ENCODE measurements around the gene IQGAP2. TPM values are rescaled to one million over a fixed set of nuclear protein-coding genes. Genes with fewer than 3 reads are reported as not detected.
A peak's percentile ranks its signal among the peaks of the same experiment; 100 is the strongest.

The IQGAP2 gene
- total and polyA plus RNA-seq, 9 of the 15 experiments (the other 6 are each of a cell fraction or from before 2014, with no cell fraction given) = 8.7 to 23.2 (median 17.4) TPM

DNA sequence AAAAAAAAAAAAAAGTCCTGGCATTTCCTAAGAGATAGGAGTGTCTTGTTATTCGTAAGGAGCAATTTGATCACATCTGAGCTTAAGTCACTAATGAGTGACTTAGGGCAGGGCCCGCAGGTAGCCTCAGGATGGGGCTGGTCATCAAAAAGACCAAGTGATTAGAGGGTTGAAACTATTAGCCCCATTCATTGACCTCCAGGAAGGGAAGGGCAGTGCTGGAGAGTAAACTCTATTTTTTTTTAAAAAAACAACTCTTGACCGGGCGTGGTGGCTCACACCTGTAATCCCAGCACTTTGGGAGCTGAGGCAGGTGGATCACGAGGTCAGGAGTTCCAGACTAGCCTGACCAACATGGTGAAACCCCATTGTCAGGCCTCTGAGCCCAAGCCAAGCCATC lies 46.2 kb upstream of the IQGAP2 start:
- Histone ChIP-seq H3K36me3 (ENCODE audit: control insufficient read depth, insufficient read depth, low read length) (no peaks in the 10 kb centered on the region), H3K9me3 (replicated peaks; ENCODE audit: control insufficient read depth, insufficient read depth, low read depth, low read length) (no peaks in the 10 kb centered on the region), H3K9me1 (ENCODE audit: control insufficient read depth, insufficient read depth, low read length) (no peaks in the 10 kb centered on the region), H4K20me1 (replicated peaks; ENCODE audit: control insufficient read depth, insufficient read depth, low read length) (no peaks in the 10 kb centered on the region), H3K79me2 (ENCODE audit: control insufficient read depth, insufficient read depth, low read length) (no peaks in the 10 kb centered on the region), H3K27me3 (ENCODE audit: control insufficient read depth in 2 of 2, insufficient read depth in 2 of 2, low read length in 2 of 2) (no peaks in the 10 kb centered on the region), H3K9ac (ENCODE audit: insufficient read depth in 1 of 2, low read depth in 2 of 2, low read length in 2 of 2) (no peak overlapping the region), H2AFZ (ENCODE audit: low read depth, low read length) (no peak overlapping the region), H3K4me1 (replicated peaks in 1 of 2; ENCODE audit: control insufficient read depth in 2 of 2, insufficient read depth in 2 of 2, low read length in 2 of 2) (no peaks in the 10 kb centered on the region; a peak in 2 of 5 replicates), H3K27ac (ENCODE audit: extremely low read depth, low read depth, low read length) (no peak overlapping the region), H3K4me3 (no peak overlapping the region), H3K4me2 (ENCODE audit: insufficient read depth, low read length) (no peak overlapping the region)
- in situ Hi-C loops (cut with MboI) (no loop called here), intact Hi-C loops (cut with micrococcal nuclease) (no loop called here)
- CTCF ChIA-PET (ENCODE audit: low intra/inter-chr PET ratio) = no interaction called here
- no peak for ATAC-seq
- TF ChIP-seq XRCC3 (IDR thresholded peaks at IDR 0.05) = no peak
- TF ChIP-seq RBBP5 (IDR thresholded peaks at IDR 0.05; ENCODE audit: borderline replicate concordance, insufficient read depth, low read length, poor library complexity, severe bottlenecking) = no peak
- no peak for TF ChIP-seq ZNF780A (CRISPR knock-in tag; IDR thresholded peaks at IDR 0.05)
- TF ChIP-seq ZBTB34 (CRISPR knock-in tag; IDR thresholded peaks at IDR 0.05) = no peak
- TF ChIP-seq NFE2L1 (tag; IDR thresholded peaks at IDR 0.05; ENCODE audit: borderline replicate concordance, low read depth) = no peak
- TF ChIP-seq TCFL5 (CRISPR knock-in tag; conservative IDR thresholded peaks at IDR 0.05) = no peak
- TF ChIP-seq SRSF7 (optimal IDR thresholded peaks at IDR 0.05; ENCODE audit: low read depth, low read length) = no peak
- TF ChIP-seq TBL1XR1 (IDR thresholded peaks at IDR 0.05; ENCODE audit: low read length in 2 of 2) = no peak
- no peak for TF ChIP-seq MBD1 (CRISPR knock-in tag; IDR thresholded peaks at IDR 0.05)
- no peak for TF ChIP-seq MYBL2 (IDR thresholded peaks at IDR 0.05; ENCODE audit: low read depth)
- TF ChIP-seq MYBL2 (CRISPR knock-in tag; IDR thresholded peaks at IDR 0.05; ENCODE audit: borderline replicate concordance) = no peak
- TF ChIP-seq, protein P1, sequence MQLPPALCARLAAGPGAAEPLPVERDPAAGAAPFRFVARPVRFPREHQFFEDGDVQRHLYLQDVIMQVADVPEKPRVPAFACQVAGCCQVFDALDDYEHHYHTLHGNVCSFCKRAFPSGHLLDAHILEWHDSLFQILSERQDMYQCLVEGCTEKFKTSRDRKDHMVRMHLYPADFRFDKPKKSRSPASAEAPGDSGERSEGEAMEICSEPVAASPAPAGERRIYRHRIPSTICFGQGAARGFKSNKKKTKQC (CRISPR knock-in tag; IDR thresholded peaks at IDR 0.05) = no peak
- TF ChIP-seq CBFA2T3 (IDR thresholded peaks at IDR 0.05) = no peak
- TF ChIP-seq, protein P2, sequence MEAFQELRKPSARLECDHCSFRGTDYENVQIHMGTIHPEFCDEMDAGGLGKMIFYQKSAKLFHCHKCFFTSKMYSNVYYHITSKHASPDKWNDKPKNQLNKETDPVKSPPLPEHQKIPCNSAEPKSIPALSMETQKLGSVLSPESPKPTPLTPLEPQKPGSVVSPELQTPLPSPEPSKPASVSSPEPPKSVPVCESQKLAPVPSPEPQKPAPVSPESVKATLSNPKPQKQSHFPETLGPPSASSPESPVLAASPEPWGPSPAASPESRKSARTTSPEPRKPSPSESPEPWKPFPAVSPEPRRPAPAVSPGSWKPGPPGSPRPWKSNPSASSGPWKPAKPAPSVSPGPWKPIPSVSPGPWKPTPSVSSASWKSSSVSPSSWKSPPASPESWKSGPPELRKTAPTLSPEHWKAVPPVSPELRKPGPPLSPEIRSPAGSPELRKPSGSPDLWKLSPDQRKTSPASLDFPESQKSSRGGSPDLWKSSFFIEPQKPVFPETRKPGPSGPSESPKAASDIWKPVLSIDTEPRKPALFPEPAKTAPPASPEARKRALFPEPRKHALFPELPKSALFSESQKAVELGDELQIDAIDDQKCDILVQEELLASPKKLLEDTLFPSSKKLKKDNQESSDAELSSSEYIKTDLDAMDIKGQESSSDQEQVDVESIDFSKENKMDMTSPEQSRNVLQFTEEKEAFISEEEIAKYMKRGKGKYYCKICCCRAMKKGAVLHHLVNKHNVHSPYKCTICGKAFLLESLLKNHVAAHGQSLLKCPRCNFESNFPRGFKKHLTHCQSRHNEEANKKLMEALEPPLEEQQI (IDR thresholded peaks at IDR 0.05) = no peak
- POLR2A ChIA-PET = no interaction called here
- DNase-seq (ENCODE audit: extremely low read depth in 1 of 4, low spot score in 3 of 4) = no peak
- BruUV-seq (replicated peaks) = no TSS peak
- 48% methylated on average over 4 of the region's 5 CpGs for WGBS (ENCODE audit: insufficient coverage, low coverage, missing lambda C conversion rate)
- FAIRE-seq = peak; percentile 11
